ENCODE results near the gene RAB31. TPM values are rescaled to one million over a fixed set of nuclear protein-coding genes. Genes with fewer than 3 reads are reported as not detected.
A peak's percentile ranks its signal among the peaks of the same experiment; 100 is the strongest.

The RAB31 gene
- polyA plus RNA-seq, 1 experiment = 37.2 TPM

GRCh38 chr18:9709304-9709877 lies 1.3 kb downstream of the RAB31 start:
- TF ChIP-seq CTCF (IDR thresholded peaks at IDR 0.05; ENCODE audit: insufficient read depth, low read depth, low read length) = no peak
- CTCF ChIA-PET = interaction anchor here (0.6 kb wide), 1 partner anchor 20 kb away, joined by 3 read pairs; no protein-coding TSS in a partner anchor
- no peaks in the 10 kb centered on the region for H3K27me3 ChIP-seq (ENCODE audit: control insufficient read depth, insufficient read depth, low read length)
- no peak for DNase-seq (ENCODE audit: low read depth)
- H3K36me3 ChIP-seq (ENCODE audit: control insufficient read depth, insufficient read depth, low read length) = no peaks in the 10 kb centered on the region
- H3K4me3 ChIP-seq (ENCODE audit: low read depth, low read length) = peak overlapping the region; percentile 69
- POLR2A ChIA-PET = no interaction called here

- no peak for DNase-seq (ENCODE audit: low read depth)
- TF ChIP-seq CTCF (IDR thresholded peaks at IDR 0.05; ENCODE audit: insufficient read depth, low read depth, low read length) = no peak
- ChIA-PET POLR2A (no interaction called here), CTCF (no interaction called here)
- Histone ChIP-seq H3K4me3 (ENCODE audit: low read depth, low read length) (no peak overlapping the region; the same call in 1 of the 2 replicates), H3K36me3 (ENCODE audit: control insufficient read depth, insufficient read depth, low read length) (no peaks in the 10 kb centered on the region), H3K27me3 (ENCODE audit: control insufficient read depth, insufficient read depth, low read length) (no peaks in the 10 kb centered on the region)
Measured at GRCh38 chr18:9710037-9710436, 1.9 kb downstream of the RAB31 start.

- no peak for DNase-seq (ENCODE audit: low read depth)
- CTCF ChIA-PET = no interaction called here
- POLR2A ChIA-PET = no interaction called here
- Histone ChIP-seq H3K4me3 (ENCODE audit: low read depth, low read length) (no peak overlapping the region), H3K36me3 (ENCODE audit: control insufficient read depth, insufficient read depth, low read length) (no peaks in the 10 kb centered on the region), H3K27me3 (ENCODE audit: control insufficient read depth, insufficient read depth, low read length) (no peaks in the 10 kb centered on the region)
- no peak for TF ChIP-seq CTCF (IDR thresholded peaks at IDR 0.05; ENCODE audit: insufficient read depth, low read depth, low read length)
Measured at GRCh38 chr18:9711361-9712129, 3.4 kb downstream of the RAB31 start.

GRCh38 chr18:9712130-9712577 lies 4.1 kb downstream of the RAB31 start:
- TF ChIP-seq CTCF (IDR thresholded peaks at IDR 0.05; ENCODE audit: insufficient read depth, low read depth, low read length) = no peak
- Histone ChIP-seq H3K4me3 (ENCODE audit: low read depth, low read length) (no peak overlapping the region), H3K36me3 (ENCODE audit: control insufficient read depth, insufficient read depth, low read length) (no peaks in the 10 kb centered on the region), H3K27me3 (ENCODE audit: control insufficient read depth, insufficient read depth, low read length) (no peaks in the 10 kb centered on the region)
- no peak for DNase-seq (ENCODE audit: low read depth)
- CTCF ChIA-PET = interaction anchor here (1.0 kb wide), 1 partner anchor 80 kb away, joined by 3 read pairs; no protein-coding TSS in a partner anchor
- POLR2A ChIA-PET = no interaction called here

GRCh38 chr18:9712611-9713010 lies 4.5 kb downstream of the RAB31 start:
- no peak for TF ChIP-seq CTCF (IDR thresholded peaks at IDR 0.05; ENCODE audit: insufficient read depth, low read depth, low read length)
- POLR2A ChIA-PET = no interaction called here
- Histone ChIP-seq H3K27me3 (ENCODE audit: control insufficient read depth, insufficient read depth, low read length) (no peaks in the 10 kb centered on the region), H3K4me3 (ENCODE audit: low read depth, low read length) (no peak overlapping the region), H3K36me3 (ENCODE audit: control insufficient read depth, insufficient read depth, low read length) (no peaks in the 10 kb centered on the region)
- CTCF ChIA-PET = interaction anchor here (1.0 kb wide), 1 partner anchor 79 kb away, joined by 3 read pairs; no protein-coding TSS in a partner anchor
- DNase-seq (ENCODE audit: low read depth) = no peak
